Neural crest cell (in vitro differentiated cells): ENCODE data around the gene MCC. TPM values are rescaled to one million over a fixed set of nuclear protein-coding genes. Genes with fewer than 3 reads are reported as not detected.

Experiments used
- DNase-seq: peaks from one replicate; pipeline ENCODE4 v3.0.0; 2021; ENCODE audit warnings: low read depth, mixed read lengths, low spot score
- H3K27ac Mint-ChIP-seq: one replicate; pipeline ENCODE4 v1.8.0; 2021; ENCODE audit warnings: mild to moderate bottlenecking, mixed read lengths; ENCODE audit not compliant: unreplicated experiment
- H3K27me3 Mint-ChIP-seq: 2 replicates; pipeline ENCODE4 v1.8.0; 2021; ENCODE audit warnings: low read depth, mild to moderate bottlenecking, mixed read lengths
- H3K36me3 Mint-ChIP-seq: 2 replicates; pipeline ENCODE4 v1.8.0; 2021; ENCODE audit warnings: low read depth, mild to moderate bottlenecking, mixed read lengths
- H3K4me1 Mint-ChIP-seq: 2 replicates; pipeline ENCODE4 v1.8.0; 2021; ENCODE audit warnings: mixed read lengths
- H3K4me3 Mint-ChIP-seq: one replicate; pipeline ENCODE4 v1.8.0; 2021; ENCODE audit warnings: mild to moderate bottlenecking, mixed read lengths
- H3K9me3 Mint-ChIP-seq: 2 replicates; pipeline ENCODE4 v1.8.0; 2021; ENCODE audit warnings: mixed read lengths
- total RNA-seq: library from RNA; stranded (reverse); gene quantifications from 2 replicates; pipeline ENCODE4 v1.2.1, GENCODE V29; 2021
- TF ChIP-seq, protein P1 (sequence below): fragments of 200-600 bp; sonication (generic); conservative IDR thresholded peaks from 2 replicates; pipeline ENCODE4 v1.5.0; 2021; ENCODE audit warnings: antibody characterized with exemption, mild to moderate bottlenecking

Gene MCC
- total RNA-seq, 1 donor from 2014 or later, result 10.8 TPM

DNA sequence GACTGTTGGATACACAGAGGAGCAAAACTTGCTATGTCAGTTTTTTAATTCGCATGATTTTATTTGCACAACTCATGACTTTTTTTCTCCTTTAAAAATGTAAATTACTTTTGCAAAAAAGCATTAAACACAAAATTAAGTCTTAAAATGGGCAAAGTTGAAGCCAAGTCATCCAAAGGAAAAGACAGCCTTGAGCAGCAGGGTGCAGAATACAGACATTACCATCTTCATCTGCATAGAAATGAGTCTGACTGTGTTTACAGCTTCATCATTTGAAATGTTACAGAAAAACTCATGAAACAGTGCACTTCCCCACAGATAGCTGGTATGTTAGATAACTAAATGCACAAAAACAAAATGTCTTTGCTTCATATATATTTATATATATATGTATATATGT lies 154.8 kb downstream of the MCC start:
- Mint-ChIP-seq H3K27me3 (no peaks in the 10 kb centered on the region), H3K4me3 (no peak overlapping the region), H3K4me1 (peaks cover 6% of the 10 kb centered on the region), H3K27ac (no peak overlapping the region), H3K36me3 (no peaks in the 10 kb centered on the region), H3K9me3 (no peaks in the 10 kb centered on the region)
- DNase-seq, result no peak
- TF ChIP-seq, protein P1, sequence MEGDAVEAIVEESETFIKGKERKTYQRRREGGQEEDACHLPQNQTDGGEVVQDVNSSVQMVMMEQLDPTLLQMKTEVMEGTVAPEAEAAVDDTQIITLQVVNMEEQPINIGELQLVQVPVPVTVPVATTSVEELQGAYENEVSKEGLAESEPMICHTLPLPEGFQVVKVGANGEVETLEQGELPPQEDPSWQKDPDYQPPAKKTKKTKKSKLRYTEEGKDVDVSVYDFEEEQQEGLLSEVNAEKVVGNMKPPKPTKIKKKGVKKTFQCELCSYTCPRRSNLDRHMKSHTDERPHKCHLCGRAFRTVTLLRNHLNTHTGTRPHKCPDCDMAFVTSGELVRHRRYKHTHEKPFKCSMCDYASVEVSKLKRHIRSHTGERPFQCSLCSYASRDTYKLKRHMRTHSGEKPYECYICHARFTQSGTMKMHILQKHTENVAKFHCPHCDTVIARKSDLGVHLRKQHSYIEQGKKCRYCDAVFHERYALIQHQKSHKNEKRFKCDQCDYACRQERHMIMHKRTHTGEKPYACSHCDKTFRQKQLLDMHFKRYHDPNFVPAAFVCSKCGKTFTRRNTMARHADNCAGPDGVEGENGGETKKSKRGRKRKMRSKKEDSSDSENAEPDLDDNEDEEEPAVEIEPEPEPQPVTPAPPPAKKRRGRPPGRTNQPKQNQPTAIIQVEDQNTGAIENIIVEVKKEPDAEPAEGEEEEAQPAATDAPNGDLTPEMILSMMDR, result no peak

DNA sequence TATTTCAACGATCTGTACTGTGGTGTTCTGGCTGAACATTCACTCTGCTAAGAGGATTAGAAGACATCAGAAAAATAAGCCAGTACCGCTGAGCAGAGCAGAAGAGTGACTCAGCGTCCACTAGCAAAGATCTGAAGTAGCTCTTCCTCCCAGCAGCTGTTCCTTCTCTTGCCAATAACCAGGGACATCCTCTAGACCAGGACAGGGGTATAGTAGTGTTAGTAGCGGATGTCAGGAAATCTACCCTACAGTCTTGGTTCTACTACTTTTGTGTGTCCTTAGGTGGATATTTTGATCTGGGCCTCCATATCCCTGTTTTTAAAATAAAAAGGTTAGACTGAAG lies 157.1 kb downstream of the MCC start:
- H3K36me3 Mint-ChIP-seq, result no peaks in the 10 kb centered on the region
- H3K4me1 Mint-ChIP-seq, result peaks cover 6% of the 10 kb centered on the region
- no peaks in the 10 kb centered on the region for H3K27me3 Mint-ChIP-seq
- H3K9me3 Mint-ChIP-seq, result no peaks in the 10 kb centered on the region
- no peak overlapping the region for H3K4me3 Mint-ChIP-seq
- TF ChIP-seq, protein P1, result no peak
- no peak overlapping the region for H3K27ac Mint-ChIP-seq
- DNase-seq, result no peak

GRCh38 chr5:113330533-113331208 lies 157.6 kb downstream of the MCC start:
- H3K27ac Mint-ChIP-seq, result no peak overlapping the region

GRCh38 chr5:113329981-113330380 lies 158.3 kb downstream of the MCC start:
- H3K36me3 Mint-ChIP-seq, result no peaks in the 10 kb centered on the region
- peaks cover 6% of the 10 kb centered on the region for H3K4me1 Mint-ChIP-seq
- no peak overlapping the region for H3K4me3 Mint-ChIP-seq
- no peaks in the 10 kb centered on the region for H3K9me3 Mint-ChIP-seq
- H3K27me3 Mint-ChIP-seq, result no peaks in the 10 kb centered on the region
- DNase-seq, result no peak
- H3K27ac Mint-ChIP-seq, result no peak overlapping the region
- TF ChIP-seq, protein P1, result no peak

More at GRCh38 chr5:113330533-113331208, 157.6 kb downstream of the MCC start:
- no peaks in the 10 kb centered on the region for H3K9me3 Mint-ChIP-seq
- peaks cover 6% of the 10 kb centered on the region for H3K4me1 Mint-ChIP-seq
- H3K36me3 Mint-ChIP-seq, result no peaks in the 10 kb centered on the region
- TF ChIP-seq, protein P1, result peak; percentile 71
- no peaks in the 10 kb centered on the region for H3K27me3 Mint-ChIP-seq
- DNase-seq, result no peak
- no peak overlapping the region for H3K4me3 Mint-ChIP-seq

- Mint-ChIP-seq H3K27me3 (no peaks in the 10 kb centered on the region), H3K27ac (no peak overlapping the region), H3K4me3 (no peak overlapping the region), H3K36me3 (no peaks in the 10 kb centered on the region), H3K4me1 (no peaks in the 10 kb centered on the region), H3K9me3 (no peaks in the 10 kb centered on the region)
- TF ChIP-seq, protein P1, result no peak
- no peak for DNase-seq
Measured at GRCh38 chr5:113325054-113325453, 163.2 kb downstream of the MCC start.
